Activated CD8-positive, alpha-beta memory T cell treated with anti-CD3 and anti-CD28 coated beads for 4 hours (primary cell): ENCODE data around the gene XYLT1.

Experiments
- DNase-seq, 2 donors: peaks; one replicate each; pipeline ENCODE4 v3.0.0-alpha.2; 2020; ENCODE audit warnings: low read depth in 2 of 2

Gene XYLT1

GRCh38 chr16:17397499-17397891 lies 73.3 kb downstream of the XYLT1 start:
- DNase-seq: no peak

- DNase-seq: no peak
These were observed 73.8 kb downstream of the XYLT1 start for GRCh38 chr16:17396762-17397498.

- no peak for DNase-seq
These were observed 74.8 kb downstream of the XYLT1 start for GRCh38 chr16:17395849-17396480.

GRCh38 chr16:17392857-17393692 lies 77.7 kb downstream of the XYLT1 start:
- no peak for DNase-seq

- no peak for DNase-seq
These were observed 78.5 kb downstream of the XYLT1 start for GRCh38 chr16:17392127-17392856.

- DNase-seq: no peak
These were observed 79.0 kb downstream of the XYLT1 start for GRCh38 chr16:17391715-17392114.

- DNase-seq: no peak
These were observed 81.4 kb downstream of the XYLT1 start for GRCh38 chr16:17389384-17389783.

GRCh38 chr16:17387256-17387655 lies 83.5 kb downstream of the XYLT1 start:
- no peak for DNase-seq

GRCh38 chr16:17386229-17386628 lies 84.5 kb downstream of the XYLT1 start:
- DNase-seq: no peak

- no peak for DNase-seq
These were observed 86.3 kb downstream of the XYLT1 start for GRCh38 chr16:17384471-17384870.

- DNase-seq: no peak
These were observed 87.6 kb downstream of the XYLT1 start for GRCh38 chr16:17382949-17383863.

GRCh38 chr16:17382514-17382913 lies 88.2 kb downstream of the XYLT1 start:
- DNase-seq: no peak

GRCh38 chr16:17381784-17382183 lies 89.0 kb downstream of the XYLT1 start:
- no peak for DNase-seq

- DNase-seq: no peak
These were observed 90.1 kb downstream of the XYLT1 start for GRCh38 chr16:17380613-17381012.

GRCh38 chr16:17379121-17379571 lies 91.6 kb downstream of the XYLT1 start:
- no peak for DNase-seq

GRCh38 chr16:17377360-17378324 lies 93.1 kb downstream of the XYLT1 start:
- DNase-seq: no peak

- no peak for DNase-seq
These were observed 95.1 kb downstream of the XYLT1 start for GRCh38 chr16:17375461-17376304.

GRCh38 chr16:17374668-17375255 lies 96.0 kb downstream of the XYLT1 start:
- DNase-seq: no peak
